HCT116 (cell line): ENCODE results near the gene CRY1. TPM values are rescaled to one million over a fixed set of nuclear protein-coding genes. Genes with fewer than 3 reads are reported as not detected.

Experiments used
- ATAC-seq: fragments of 200-7000 bp; cut with Tn5 transposase; 2 replicates; pipeline ENCODE4 v1.9.1; 2020; ENCODE audit warnings: mild to moderate bottlenecking, moderate library complexity
- BruUV-seq: library from RNA; stranded (reverse); fragments of 400-500 nt; replicated peaks from 2 replicates; lab custom pipeline; 2021; lab: Mats Ljungman, UMichigan
- CTCF ChIA-PET: fragments of 300-600 bp; sonication (Branson Sonifier 250); formaldehyde crosslinking; loops from one replicate; lab custom pipeline; 2021; ENCODE audit warnings: antibody characterized with exemption; lab: Charles Lee
- POLR2A ChIA-PET: fragments of 300-600, 350-600 bp; sonication (Branson Sonifier 250); formaldehyde crosslinking; loops from one replicate; lab custom pipeline; 2021; ENCODE audit warnings: antibody characterized with exemption; lab: Charles Lee
- RAD21 ChIA-PET, 2 experiments: fragments of 300-600 bp; sonication (Branson Sonifier 250); formaldehyde crosslinking; loops; one replicate each; lab custom pipeline; 2023; ENCODE audit warnings: low total read pairs in 2 of 2; ENCODE audit not compliant: uncharacterized antibody in 2 of 2, unreplicated experiment in 2 of 2, low non-redundant PET in 1 of 2; lab: Charles Lee
- DNase-seq: peaks from one replicate; pipeline ENCODE4 v3.0.0-alpha.2; 2010; ENCODE audit warnings: low read depth, low spot score
- H2AFZ ChIP-seq: fragments of 200-600 bp; shearing (Covaris generic), sonication (generic); 2 replicates; pipeline ENCODE4 v1.6.1; 2017; ENCODE audit warnings: low read depth, mixed run types, mixed read lengths, antibody characterized with exemption, low read length; ENCODE audit not compliant: poor library complexity, severe bottlenecking
- H3K27ac ChIP-seq: 2 replicates; pipeline ENCODE4 v1.5.1; 2012; ENCODE audit warnings: low read depth, low read length
- H3K27me3 ChIP-seq: fragments of 200-600 bp; sonication (generic); 2 replicates; pipeline ENCODE4 v1.6.1; 2016; ENCODE audit warnings: mixed run types, low read length, mixed read lengths; ENCODE audit not compliant: insufficient read depth
- H3K36me3 ChIP-seq, 2 experiments: fragments of 200-500 bp in 1 of 2; fragments of 200-600 bp in 1 of 2; sonication (Bioruptor generic) in 1 of 2; sonication (generic) in 1 of 2; 2 replicates each; pipeline versions ENCODE4 v1.5.1 to v1.6.1; 2014 to 2016; ENCODE audit warnings: low read length in 2 of 2, inconsistent platforms in 1 of 2, mixed read lengths in 1 of 2, mixed run types in 1 of 2; ENCODE audit not compliant: insufficient read depth in 2 of 2, control insufficient read depth in 1 of 2
- H3K4me1 ChIP-seq, 2 experiments: fragments of 200-600 bp in 1 of 2; sonication (generic) in 1 of 2; 2 replicates each; pipeline versions ENCODE4 v1.5.1 to v1.6.1; 2012 to 2017; ENCODE audit warnings: low read length in 2 of 2, inconsistent platforms in 1 of 2, mild to moderate bottlenecking in 1 of 2, mixed read lengths in 1 of 2, mixed run types in 1 of 2, moderate library complexity in 1 of 2; ENCODE audit not compliant: insufficient read depth in 2 of 2, control insufficient read depth in 1 of 2
- H3K4me2 ChIP-seq: fragments of 200-600 bp; sonication (generic); 2 replicates; pipeline ENCODE4 v1.6.1; 2017; ENCODE audit warnings: mixed run types, low read length, mixed read lengths
- H3K4me3 ChIP-seq, 2 experiments: fragments of 200-600 bp in 1 of 2; sonication (generic) in 1 of 2; replicated peaks in 1 of 2; 2 replicates each; pipeline ENCODE4 v1.5.1; 2011 to 2016; ENCODE audit warnings: low read length in 2 of 2, control low read depth in 1 of 2, low read depth in 1 of 2, mild to moderate bottlenecking in 1 of 2, mixed read lengths in 1 of 2, mixed run types in 1 of 2
- H3K79me2 ChIP-seq: fragments of 200-600 bp; sonication (generic); 2 replicates; pipeline ENCODE4 v1.6.1; 2017; ENCODE audit warnings: mild to moderate bottlenecking, mixed run types, low read length, moderate library complexity, mixed read lengths; ENCODE audit not compliant: insufficient read depth
- H3K9ac ChIP-seq: fragments of 200-600 bp; sonication (generic); 2 replicates; pipeline ENCODE4 v1.6.1; 2016; ENCODE audit warnings: low read length, mixed read lengths
- H3K9me2 ChIP-seq: fragments of 200-600 bp; sonication (generic), shearing (Covaris generic); 2 replicates; pipeline ENCODE4 v1.6.1; 2017; ENCODE audit warnings: mixed run types, mild to moderate bottlenecking, moderate library complexity; ENCODE audit not compliant: insufficient read depth
- H3K9me3 ChIP-seq, 2 experiments: fragments of 200-500 bp in 1 of 2; fragments of 200-600 bp in 1 of 2; sonication (Bioruptor generic) in 1 of 2; sonication (generic) in 1 of 2; 2 replicates each; pipeline ENCODE4 v1.6.1; 2014 to 2017; ENCODE audit warnings: low read length in 2 of 2, mixed read lengths in 2 of 2, inconsistent platforms in 1 of 2, low read depth in 1 of 2, mild to moderate bottlenecking in 1 of 2, mixed run types in 1 of 2, moderate library complexity in 1 of 2; ENCODE audit not compliant: control insufficient read depth in 1 of 2, insufficient read depth in 1 of 2
- H4K20me1 ChIP-seq: fragments of 200-600 bp; sonication (generic), shearing (Covaris generic); 2 replicates; pipeline ENCODE4 v1.6.1; 2017; ENCODE audit warnings: mixed run types, mild to moderate bottlenecking, moderate library complexity; ENCODE audit not compliant: insufficient read depth
- ATF3 ChIP-seq: IDR thresholded peaks from 2 replicates; pipeline ENCODE4 v1.6.1; 2012
- CBX3 ChIP-seq: IDR thresholded peaks from 2 replicates; pipeline ENCODE4 v1.6.1; 2012; ENCODE audit warnings: low read depth
- CEBPB ChIP-seq: IDR thresholded peaks from 2 replicates; pipeline ENCODE4 v1.6.1; 2012; ENCODE audit warnings: low read depth
- CTCF ChIP-seq, 3 experiments: fragments of 200-600 bp in 1 of 3; sonication (generic) in 1 of 3; IDR thresholded peaks in 2 of 3; conservative IDR thresholded peaks in 1 of 3; 2 replicates each; pipeline ENCODE4 v1.5.1; 2012 to 2017; ENCODE audit warnings: low read depth in 2 of 3, low read length in 2 of 3, antibody characterized with exemption in 1 of 3, borderline replicate concordance in 1 of 3, control low read depth in 1 of 3, mild to moderate bottlenecking in 1 of 3, mixed read lengths in 1 of 3, mixed run types in 1 of 3, moderate library complexity in 1 of 3; ENCODE audit not compliant: insufficient read depth in 1 of 3
- EGR1 ChIP-seq: IDR thresholded peaks from 2 replicates; pipeline ENCODE4 v1.6.1; 2012; ENCODE audit warnings: low read depth
- ELF1 ChIP-seq: IDR thresholded peaks from 2 replicates; pipeline ENCODE4 v1.6.1; 2012; ENCODE audit warnings: low read depth, borderline replicate concordance
- EZH2 ChIP-seq: fragments of 200-600 bp; sonication (generic); IDR thresholded peaks from 2 replicates; pipeline ENCODE4 v1.6.1; 2017; ENCODE audit warnings: antibody characterized with exemption, mixed run types
- EZH2phosphoT487 ChIP-seq: fragments of 200-600 bp; IDR thresholded peaks from 2 replicates; pipeline ENCODE4 v1.6.1; 2018; ENCODE audit warnings: antibody characterized with exemption, borderline replicate concordance
- FOSL1 ChIP-seq: IDR thresholded peaks from 2 replicates; pipeline ENCODE4 v1.6.1; 2012; ENCODE audit warnings: low read depth
- POLR2A ChIP-seq: IDR thresholded peaks from 2 replicates; pipeline ENCODE4 v1.7.0; 2011; ENCODE audit warnings: borderline replicate concordance; ENCODE audit not compliant: insufficient read depth, insufficient read length; ENCODE audit errors: extremely low read depth
- POLR2AphosphoS5 ChIP-seq: IDR thresholded peaks from 2 replicates; pipeline ENCODE4 v1.6.1; 2011; ENCODE audit warnings: mild to moderate bottlenecking, low read depth, low read length, moderate library complexity
- SIN3A ChIP-seq: IDR thresholded peaks from 2 replicates; pipeline ENCODE4 v1.6.1; 2012; ENCODE audit warnings: low read depth
- SRF ChIP-seq: IDR thresholded peaks from 2 replicates; pipeline ENCODE4 v1.6.1; 2012; ENCODE audit warnings: low read depth
- YY1 ChIP-seq: IDR thresholded peaks from 2 replicates; pipeline ENCODE4 v1.6.1; 2011; ENCODE audit warnings: low read length, low read depth, moderate library complexity, mild to moderate bottlenecking; ENCODE audit not compliant: insufficient replicate concordance; ENCODE audit errors: extremely low read depth
- ZFX ChIP-seq: fragments of 450-650 bp; IDR thresholded peaks from 2 replicates; pipeline ENCODE4 v1.6.1; 2017
- intact Hi-C: fragments of 100-400 bp; cut with micrococcal nuclease; formaldehyde crosslinking; loops from 2 replicates; pipeline ENCODE4 v1.10.0; 2022
- total RNA-seq: library from RNA; stranded (reverse); gene quantifications from one replicate; pipeline ENCODE4 v1.2.1, GENCODE V29; 2021; ENCODE audit not compliant: unreplicated experiment

The CRY1 gene
- total RNA-seq, 1 experiment from 2014 or later: 16.3 TPM

DNA sequence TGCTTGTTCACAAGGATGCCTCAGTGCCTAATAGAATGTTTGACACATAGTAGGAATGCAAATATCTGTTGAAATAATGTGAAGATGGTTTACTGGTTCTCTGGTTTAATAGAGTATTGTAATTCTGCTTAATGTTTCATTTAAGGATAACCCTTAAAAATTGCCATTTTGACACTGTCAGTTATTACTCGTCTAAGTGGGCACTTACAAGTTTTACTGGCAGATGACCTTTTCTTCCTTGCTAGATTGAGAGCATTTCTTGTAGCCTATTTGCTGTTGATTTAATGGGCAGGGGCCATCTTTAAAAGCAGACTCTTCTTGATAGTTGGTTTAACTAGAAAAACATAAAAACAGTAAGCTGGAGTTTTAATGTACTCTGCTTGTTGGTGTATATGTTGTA is 135.8 kb downstream of the CRY1 start:
- DNase-seq: no peak
- H3K4me3 ChIP-seq: peak overlapping the region; percentile 80 to 84
- ChIA-PET CTCF (no interaction called here), RAD21 (no interaction called here)
- no peaks in the 10 kb centered on the region for H3K27me3 ChIP-seq
- H2AFZ ChIP-seq: no peak overlapping the region
- no peaks in the 10 kb centered on the region for H3K36me3 ChIP-seq
- no peaks in the 10 kb centered on the region for H4K20me1 ChIP-seq
- H3K9me3 ChIP-seq: no peaks in the 10 kb centered on the region
- TF ChIP-seq CEBPB (no peak), SRF (no peak), EZH2 (no peak), CBX3 (no peak), POLR2A (no peak), EGR1 (no peak), FOSL1 (no peak), ELF1 (no peak), ZFX (no peak), POLR2AphosphoS5 (no peak), YY1 (no peak), ATF3 (no peak), EZH2phosphoT487 (no peak), SIN3A (no peak), CTCF (IDR thresholded peaks at IDR 0.05 in 2 of 3, conservative IDR thresholded peaks at IDR 0.05 in 1 of 3; ENCODE audit: borderline replicate concordance in 1 of 3, insufficient read depth in 1 of 3, low read depth in 2 of 3, low read length in 2 of 3) (no peak)
- TF ChIP-seq, all 23 proteins: peak for 0
- H3K9ac ChIP-seq: peak overlapping the region; percentile 72
- peaks cover 35% of the 10 kb centered on the region for H3K79me2 ChIP-seq
- peak overlapping the region; percentile 92 for H3K4me2 ChIP-seq
- H3K9me2 ChIP-seq: no peaks in the 10 kb centered on the region
- no TSS peak for BruUV-seq
- POLR2A ChIA-PET: no interaction called here
- peaks cover 29 to 35% of the 10 kb centered on the region in 2 experiments; a peak in 3 of 4 replicates for H3K4me1 ChIP-seq
- H3K27ac ChIP-seq: no peak overlapping the region
- ATAC-seq: no peak
- intact Hi-C loops: no loop called here
